Measurements from ENCODE around the gene FYN. TPM values are rescaled to one million over a fixed set of nuclear protein-coding genes. Genes with fewer than 3 reads are reported as not detected.

The FYN gene
- total and polyA plus RNA-seq, 2 of the 4 experiments (the other 2 are of a cell fraction) = 30.8 to 36.4 TPM

GRCh38 chr6:111727041-111727440 is 146.2 kb downstream of the FYN start:
- ChIA-PET CTCF (no interaction called here), POLR2A (ENCODE audit: unreplicated experiment) (no interaction called here)
- Histone ChIP-seq H3K9me1 (ENCODE audit: insufficient read depth, low read length) (peaks cover 4% of the 10 kb centered on the region; the same call in 1 of the 2 replicates), H3K4ac (ENCODE audit: low read depth, low read length) (no peak overlapping the region), H3K27me3 (ENCODE audit: control insufficient read depth, insufficient read depth, low read length) (no peaks in the 10 kb centered on the region), H2BK20ac (ENCODE audit: low read depth, low read length) (no peak overlapping the region), H4K8ac (ENCODE audit: low read depth in 2 of 2, low read length in 2 of 2) (no peak overlapping the region), H3K9ac (ENCODE audit: low read depth, low read length) (no peak overlapping the region), H4K5ac (ENCODE audit: low read depth, low read length) (no peak overlapping the region), H2AK9ac (replicated peaks; ENCODE audit: low read depth, low read length, poor library complexity) (no peak overlapping the region), H3K18ac (ENCODE audit: low read depth, low read length) (no peak overlapping the region), H2BK5ac (ENCODE audit: low read depth, low read length, poor library complexity, severe bottlenecking) (no peak overlapping the region), H3K4me1 (ENCODE audit: control insufficient read depth, insufficient read depth, low read length) (peaks cover 7% of the 10 kb centered on the region), H2BK120ac (ENCODE audit: low read depth, low read length) (no peak overlapping the region), H3K56ac (ENCODE audit: extremely low read depth, insufficient read depth, low read length) (no peak overlapping the region), H3K79me1 (ENCODE audit: low read depth in 1 of 2, low read length in 2 of 2) (peaks cover 3 to 13% of the 10 kb centered on the region in 2 experiments; a peak in 3 of 4 replicates), H3K36me3 (ENCODE audit: control insufficient read depth, insufficient read depth, low read length) (no peaks in the 10 kb centered on the region), H3K14ac (replicated peaks; ENCODE audit: low read depth, low read length) (no peak overlapping the region), H3K27ac (ENCODE audit: insufficient read depth, low read length) (no peak overlapping the region), H3K4me3 (ENCODE audit: insufficient read depth, low read depth, low read length) (no peak overlapping the region), H2BK15ac (ENCODE audit: low read depth, low read length) (no peak overlapping the region), H3K4me2 (ENCODE audit: low read depth, low read length) (no peak overlapping the region), H4K20me1 (ENCODE audit: insufficient read depth, low read length) (0 out of 2 replicates have a peak, but pooled peaks cover under 1% of the 10 kb centered on the region), H3K9me3 (ENCODE audit: control insufficient read depth, insufficient read depth, low read length) (no peaks in the 10 kb centered on the region), H4K91ac (ENCODE audit: insufficient read depth, low read depth, low read length) (no peak overlapping the region), H3K23ac (ENCODE audit: low read depth, low read length) (no peak overlapping the region), H2AK5ac (ENCODE audit: low read depth, low read length) (no peak overlapping the region), H2AFZ (replicated peaks; ENCODE audit: low read length, poor library complexity) (no peak overlapping the region)
- DNase-seq (peak; percentile 17), ATAC-seq (ENCODE audit: low read depth) (no peak)
- in situ Hi-C loops (cut with MboI; ENCODE audit: low sequenced_read_pairs) = no loop called here
- no TSS peak for BruUV-seq (replicated peaks)
- dilution Hi-C loops (cut with HindIII; ENCODE audit: low sequenced_read_pairs, unreplicated experiment) = no loop called here
- intact Hi-C loops (cut with micrococcal nuclease) = loop anchor here (10.0 kb wide), 1 partner anchor 78 kb away; no protein-coding TSS in a partner anchor
- WGBS, 2 experiments (ENCODE audit: extremely low coverage in 2 of 2, insufficient read length in 1 of 2) = 100% methylated on average over 1 of the region's 5 CpGs; no CpG with 5 or more reads in 1 of the 2 experiments
- TF ChIP-seq FOS (IDR thresholded peaks at IDR 0.05; ENCODE audit: low read depth, low read length) (no peak), POLR2A (IDR thresholded peaks at IDR 0.05; ENCODE audit: low read depth, low read length) (no peak), SMC3 (IDR thresholded peaks at IDR 0.05; ENCODE audit: low read depth, low read length) (no peak), MAFK (IDR thresholded peaks at IDR 0.05; ENCODE audit: low read depth, low read length) (no peak), RAD21 (IDR thresholded peaks at IDR 0.05; ENCODE audit: low read length) (no peak), MXI1 (IDR thresholded peaks at IDR 0.05; ENCODE audit: borderline replicate concordance, low read depth, low read length) (no peak), RFX5 (IDR thresholded peaks at IDR 0.05; ENCODE audit: low read depth, low read length) (no peak), CHD1 (IDR thresholded peaks at IDR 0.05; ENCODE audit: low read depth, low read length) (no peak)
- TF ChIP-seq, protein P1, sequence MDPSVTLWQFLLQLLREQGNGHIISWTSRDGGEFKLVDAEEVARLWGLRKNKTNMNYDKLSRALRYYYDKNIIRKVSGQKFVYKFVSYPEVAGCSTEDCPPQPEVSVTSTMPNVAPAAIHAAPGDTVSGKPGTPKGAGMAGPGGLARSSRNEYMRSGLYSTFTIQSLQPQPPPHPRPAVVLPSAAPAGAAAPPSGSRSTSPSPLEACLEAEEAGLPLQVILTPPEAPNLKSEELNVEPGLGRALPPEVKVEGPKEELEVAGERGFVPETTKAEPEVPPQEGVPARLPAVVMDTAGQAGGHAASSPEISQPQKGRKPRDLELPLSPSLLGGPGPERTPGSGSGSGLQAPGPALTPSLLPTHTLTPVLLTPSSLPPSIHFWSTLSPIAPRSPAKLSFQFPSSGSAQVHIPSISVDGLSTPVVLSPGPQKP (IDR thresholded peaks at IDR 0.05; ENCODE audit: borderline replicate concordance, low read depth, low read length) = no peak
- TF ChIP-seq, protein P2, sequence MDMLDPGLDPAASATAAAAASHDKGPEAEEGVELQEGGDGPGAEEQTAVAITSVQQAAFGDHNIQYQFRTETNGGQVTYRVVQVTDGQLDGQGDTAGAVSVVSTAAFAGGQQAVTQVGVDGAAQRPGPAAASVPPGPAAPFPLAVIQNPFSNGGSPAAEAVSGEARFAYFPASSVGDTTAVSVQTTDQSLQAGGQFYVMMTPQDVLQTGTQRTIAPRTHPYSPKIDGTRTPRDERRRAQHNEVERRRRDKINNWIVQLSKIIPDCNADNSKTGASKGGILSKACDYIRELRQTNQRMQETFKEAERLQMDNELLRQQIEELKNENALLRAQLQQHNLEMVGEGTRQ (IDR thresholded peaks at IDR 0.05; ENCODE audit: low read depth, low read length) = no peak

All from IMR-90 (cell line).